PC-3 (cell line): Measurements from ENCODE around the gene BAIAP2. TPM values are rescaled to one million over a fixed set of nuclear protein-coding genes. Genes with fewer than 3 reads are reported as not detected.

Experiments used
- ATAC-seq: fragments of 200-7000 bp; cut with Tn5 transposase; 2 replicates; pipeline ENCODE4 v1.9.1; 2020; ENCODE audit warnings: mild to moderate bottlenecking, moderate library complexity
- BruUV-seq: library from RNA; stranded (reverse); fragments of 400-500 nt; replicated peaks from 2 replicates; lab custom pipeline; 2021; lab: Mats Ljungman, UMichigan
- CTCF ChIA-PET: fragments of 300-600 bp; sonication (Branson Sonifier 250); formaldehyde crosslinking; loops from one replicate; lab custom pipeline; 2022; ENCODE audit warnings: antibody characterized with exemption; lab: Charles Lee
- POLR2A ChIA-PET: fragments of 300-600 bp; sonication (Branson Sonifier 250); formaldehyde crosslinking; loops from one replicate; lab custom pipeline; 2022; ENCODE audit warnings: antibody characterized with exemption; ENCODE audit not compliant: unreplicated experiment; lab: Charles Lee
- DNase-seq: peaks from one replicate; pipeline ENCODE4 v3.0.0-alpha.2; 2015
- H2AFZ ChIP-seq: fragments of 300-600 bp; sonication (generic); 2 replicates; pipeline ENCODE4 v1.6.0; 2016; ENCODE audit warnings: antibody characterized with exemption, low read length
- H3F3A ChIP-seq: fragments of 300-600 bp; sonication (generic); one replicate; pipeline ENCODE4 v1.6.0; 2017; ENCODE audit warnings: antibody characterized with exemption, low read length, control low read depth, mild to moderate bottlenecking; ENCODE audit not compliant: unreplicated experiment
- H3K27ac ChIP-seq: fragments of 300-600 bp; sonication (generic); 2 replicates; pipeline ENCODE4 v1.5.1; 2016; ENCODE audit warnings: mild to moderate bottlenecking, low read length
- H3K27me3 ChIP-seq: fragments of 300-600 bp; sonication (generic); 2 replicates; pipeline ENCODE4 v1.6.1; 2016; ENCODE audit warnings: low read length, mixed read lengths
- H3K36me3 ChIP-seq: fragments of 300-600 bp; sonication (generic); 2 replicates; pipeline ENCODE4 v1.6.1; 2016; ENCODE audit warnings: low read depth, mixed run types, low read length, mixed read lengths
- H3K4me1 ChIP-seq: fragments of 300-600 bp; sonication (generic); 2 replicates; pipeline ENCODE4 v1.5.1; 2016; ENCODE audit warnings: low read length; ENCODE audit not compliant: insufficient read depth
- H3K4me2 ChIP-seq: fragments of 300-600 bp; sonication (generic); 2 replicates; pipeline ENCODE4 v1.6.0; 2016; ENCODE audit warnings: low read length
- H3K4me3 ChIP-seq: fragments of 300-600 bp; sonication (generic); 2 replicates; pipeline ENCODE4 v1.5.1; 2016; ENCODE audit warnings: mild to moderate bottlenecking, low read length, mixed read lengths
- H3K79me2 ChIP-seq: fragments of 300-600 bp; sonication (generic); 2 replicates; pipeline ENCODE4 v1.6.1; 2017; ENCODE audit warnings: low read length, mixed read lengths
- H3K9ac ChIP-seq: fragments of 300-600 bp; sonication (generic); 2 replicates; pipeline ENCODE4 v1.6.0; 2016; ENCODE audit warnings: mild to moderate bottlenecking, low read length
- H3K9me2 ChIP-seq: fragments of 300-600 bp; sonication (generic); replicated peaks from 2 replicates; pipeline ENCODE4 v1.6.1; 2016; ENCODE audit warnings: mixed run types, low read length, mixed read lengths
- H3K9me3 ChIP-seq: fragments of 300-600 bp; sonication (generic); 2 replicates; pipeline ENCODE4 v1.6.1; 2016; ENCODE audit warnings: low read length, mixed read lengths
- H4K20me1 ChIP-seq: fragments of 300-600 bp; sonication (generic); 2 replicates; pipeline ENCODE4 v1.6.1; 2016; ENCODE audit warnings: low read length, mixed read lengths
- CTCF ChIP-seq: fragments of 300-600 bp; sonication (generic); conservative IDR thresholded peaks from 2 replicates; pipeline ENCODE4 v1.5.1; 2017; ENCODE audit warnings: antibody characterized with exemption, low read depth, mild to moderate bottlenecking, low read length
- EZH2 ChIP-seq: fragments of 300-600 bp; sonication (generic); IDR thresholded peaks from one replicate; pipeline ENCODE4 v1.6.1; 2017; ENCODE audit warnings: antibody characterized with exemption, mild to moderate bottlenecking, low read length; ENCODE audit not compliant: unreplicated experiment
- EZH2phosphoT487 ChIP-seq: fragments of 300-600 bp; sonication (generic); IDR thresholded peaks from 2 replicates; pipeline ENCODE4 v1.6.1; 2018; ENCODE audit warnings: mild to moderate bottlenecking, antibody characterized with exemption, low read length, borderline replicate concordance
- intact Hi-C: fragments of 100-400 bp; cut with micrococcal nuclease; formaldehyde crosslinking; loops from 2 replicates; pipeline ENCODE4 v1.9.0; 2023
- total RNA-seq: library from RNA; depleted of rRNA; stranded (reverse); fragments of >200 nt; gene quantifications from 2 replicates; pipeline ENCODE4 v1.2.3, GENCODE V29; 2014

Gene BAIAP2
- total RNA-seq, 1 experiment from 2014 or later: 56.9 TPM

GRCh38 chr17:81025065-81025740 lies 9.7 kb upstream of the BAIAP2 start:
- POLR2A ChIA-PET: no interaction called here
- no peak overlapping the region for H2AFZ ChIP-seq
- H3K36me3 ChIP-seq: no peaks in the 10 kb centered on the region
- H3F3A ChIP-seq: no peaks in the 10 kb centered on the region
- TF ChIP-seq EZH2phosphoT487 (no peak), CTCF (no peak)
- no TSS peak for BruUV-seq
- peaks cover 27% of the 10 kb centered on the region for H3K27me3 ChIP-seq
- no peaks in the 10 kb centered on the region for H3K9me3 ChIP-seq
- CTCF ChIA-PET: interaction anchor here (0.5 to 1.0 kb wide), 2 partner anchors 12 to 72 kb away, joined by 4 to 9 read pairs; no protein-coding TSS in a partner anchor
- no peak overlapping the region for H3K9ac ChIP-seq
- intact Hi-C loops: no loop called here
- DNase-seq: no peak
- peaks cover 14% of the 10 kb centered on the region; the same call in 1 of the 2 replicates for H3K4me1 ChIP-seq
- no peaks in the 10 kb centered on the region for H4K20me1 ChIP-seq
- ATAC-seq: no peak
- no peaks in the 10 kb centered on the region for H3K79me2 ChIP-seq
- H3K4me2 ChIP-seq: no peak overlapping the region
- no peaks in the 10 kb centered on the region for H3K9me2 ChIP-seq
- no peak overlapping the region for H3K27ac ChIP-seq
- H3K4me3 ChIP-seq: no peak overlapping the region

GRCh38 chr17:81025741-81026129 lies 9.2 kb upstream of the BAIAP2 start:
- ATAC-seq: no peak
- H3K4me1 ChIP-seq: peaks cover 14% of the 10 kb centered on the region; the same call in 1 of the 2 replicates
- H2AFZ ChIP-seq: no peak overlapping the region
- no peak for DNase-seq
- no peak overlapping the region for H3K4me3 ChIP-seq
- H3K36me3 ChIP-seq: no peaks in the 10 kb centered on the region
- intact Hi-C loops: no loop called here
- no peaks in the 10 kb centered on the region for H3K9me2 ChIP-seq
- TF ChIP-seq EZH2phosphoT487 (no peak), CTCF (no peak), EZH2 (no peak)
- H4K20me1 ChIP-seq: no peaks in the 10 kb centered on the region
- H3K9me3 ChIP-seq: no peaks in the 10 kb centered on the region
- H3K4me2 ChIP-seq: no peak overlapping the region
- no TSS peak for BruUV-seq
- no peak overlapping the region for H3K27ac ChIP-seq
- H3F3A ChIP-seq: no peaks in the 10 kb centered on the region
- H3K79me2 ChIP-seq: no peaks in the 10 kb centered on the region
- CTCF ChIA-PET: interaction anchor here (1.0 kb wide), 1 partner anchor 12 kb away, joined by 4 read pairs; no protein-coding TSS in a partner anchor
- peaks cover 27% of the 10 kb centered on the region for H3K27me3 ChIP-seq
- POLR2A ChIA-PET: no interaction called here
- H3K9ac ChIP-seq: no peak overlapping the region

- BruUV-seq: no TSS peak
- peak overlapping the region; percentile 57; the same call in 1 of the 2 replicates for H3K4me3 ChIP-seq
- peak overlapping the region; percentile 65; the same call in 1 of the 2 replicates for H2AFZ ChIP-seq
- H3K4me2 ChIP-seq: peak overlapping the region; percentile 85
- H3K9me3 ChIP-seq: no peaks in the 10 kb centered on the region
- no peaks in the 10 kb centered on the region for H3K9me2 ChIP-seq
- no peaks in the 10 kb centered on the region for H3K36me3 ChIP-seq
- no peaks in the 10 kb centered on the region for H4K20me1 ChIP-seq
- ChIA-PET POLR2A (no interaction called here), CTCF (interaction anchor here (1.0 kb wide), 1 partner anchor 11 kb away, joined by 4 read pairs; no protein-coding TSS in a partner anchor)
- peaks cover 27% of the 10 kb centered on the region for H3K27me3 ChIP-seq
- no peak for DNase-seq
- ATAC-seq: no peak
- H3K9ac ChIP-seq: no peak overlapping the region
- H3K27ac ChIP-seq: no peak overlapping the region
- H3K4me1 ChIP-seq: peaks cover 14% of the 10 kb centered on the region; the same call in 1 of the 2 replicates
- TF ChIP-seq CTCF: no peak
- TF ChIP-seq EZH2phosphoT487: no peak
- no peak for TF ChIP-seq EZH2
- H3K79me2 ChIP-seq: no peaks in the 10 kb centered on the region
- H3F3A ChIP-seq: no peaks in the 10 kb centered on the region
- intact Hi-C loops: no loop called here
These were observed 8.5 kb upstream of the BAIAP2 start for GRCh38 chr17:81026266-81027036.
